NCI-H526 treated with DMSO at 0.1 percent for 48 hours (cell line): ENCODE results near the gene ITGA8.
A peak's percentile ranks its signal among the peaks of the same experiment; 100 is the strongest.

Experiments used
- DNase-seq: peaks from one replicate; lab custom pipeline; 2025; lab: John Stamatoyannopoulos, UW

The ITGA8 gene

GRCh38 chr10:15735763-15736162, 16.0 kb upstream of the ITGA8 start:
- no peak for DNase-seq

DNA sequence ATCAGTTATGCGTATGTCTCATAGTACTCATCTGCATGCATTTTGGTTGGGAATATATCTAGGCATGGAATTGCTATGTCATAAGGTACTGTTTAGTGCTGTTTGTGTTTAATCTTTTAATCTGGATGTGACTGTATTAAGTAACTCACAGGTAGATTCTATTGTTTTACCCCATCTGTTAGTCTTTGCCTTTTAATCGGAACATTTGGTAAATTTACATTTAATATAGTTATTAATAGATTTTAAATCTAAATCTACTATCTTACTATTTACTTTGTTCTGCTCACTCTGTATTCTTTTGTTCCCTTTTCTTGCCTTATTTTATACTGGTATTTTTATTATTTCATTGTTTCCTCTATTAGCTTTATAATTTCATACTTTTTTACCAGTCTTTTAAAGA, 10.6 kb upstream of the ITGA8 start:
- no peak for DNase-seq

- DNase-seq, result no peak
Observed at GRCh38 chr10:15729890-15730289, 10.2 kb upstream of the ITGA8 start.

- no peak for DNase-seq
Observed at GRCh38 chr10:15726042-15726441, 6.3 kb upstream of the ITGA8 start.

DNA sequence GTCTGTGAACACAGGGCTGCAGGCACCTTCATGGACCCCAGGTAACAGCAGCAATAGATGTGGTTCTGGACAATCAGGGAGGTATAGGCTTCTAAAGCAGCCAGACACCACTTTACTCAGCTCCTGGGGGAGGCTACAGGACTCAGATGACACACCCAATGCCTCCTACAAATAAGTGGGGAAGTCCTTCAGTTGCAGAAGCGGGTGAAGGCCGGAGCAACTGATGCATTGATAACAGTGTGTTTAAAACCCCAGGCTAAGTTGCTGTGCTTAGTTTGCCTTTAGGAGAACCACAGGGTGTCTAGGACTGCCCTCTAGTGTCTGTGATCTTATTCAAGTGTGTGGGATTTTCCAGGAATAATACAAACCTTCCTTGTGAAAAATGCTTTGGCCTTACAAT, 5.9 kb upstream of the ITGA8 start:
- peak; percentile 7 for DNase-seq

- no peak for DNase-seq
Observed at GRCh38 chr10:15724683-15725082, 5.0 kb upstream of the ITGA8 start.

DNA sequence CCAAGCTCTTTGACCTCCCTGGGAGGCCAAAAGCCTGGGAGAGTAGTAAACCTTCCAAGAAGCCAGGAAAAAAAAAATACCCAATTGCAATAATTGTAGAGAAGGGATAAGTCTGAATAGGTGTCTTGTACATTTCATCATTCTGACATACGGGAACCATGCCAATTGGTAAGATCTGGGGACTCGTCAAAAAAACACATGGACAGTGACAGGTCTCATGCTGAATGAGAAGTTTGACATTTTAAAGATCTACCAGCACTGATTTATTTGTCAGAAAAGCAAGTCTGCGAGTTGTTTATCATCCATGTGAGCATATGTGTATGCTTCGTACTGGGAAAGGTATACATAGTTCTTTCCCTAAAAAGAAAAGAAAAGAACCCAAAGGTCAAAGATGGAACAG, 4.1 kb upstream of the ITGA8 start:
- no peak for DNase-seq

DNA sequence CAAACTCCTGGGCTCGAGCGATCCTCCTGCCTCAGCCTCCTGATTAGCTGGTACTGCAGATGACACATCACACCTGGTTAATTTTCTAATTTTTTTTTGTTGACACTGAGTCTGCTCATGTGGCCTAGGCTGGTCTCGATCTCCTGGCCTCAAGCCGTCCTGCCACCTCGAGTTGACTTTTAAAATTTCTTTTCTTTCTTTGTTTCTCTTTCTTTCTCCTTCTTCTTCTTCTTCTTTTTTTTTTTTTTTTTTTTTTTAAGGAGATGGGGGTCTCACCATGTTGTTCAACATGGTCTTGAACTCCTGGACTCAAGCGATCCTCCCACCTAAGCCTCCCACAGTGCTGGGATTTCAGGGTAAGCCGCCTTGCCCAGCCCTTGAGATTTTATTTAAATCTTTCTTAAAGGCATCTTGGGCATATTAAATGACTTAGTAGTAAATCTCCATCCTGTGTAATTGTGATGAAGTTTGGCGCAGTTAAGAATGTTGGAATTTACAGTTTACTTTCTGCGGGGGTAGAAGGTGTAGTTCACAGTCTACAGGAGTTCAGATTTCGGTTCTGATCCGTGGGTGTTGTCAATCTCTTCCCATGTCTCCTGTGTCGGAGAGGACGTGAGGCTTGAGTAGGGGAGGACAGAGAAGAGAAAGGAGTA, 1.0 kb upstream of the ITGA8 start:
- DNase-seq, result no peak

- DNase-seq, result no peak
Observed at GRCh38 chr10:15719049-15719898, 448 bp downstream of the ITGA8 start.

GRCh38 chr10:15718694-15719048, 1.1 kb downstream of the ITGA8 start:
- no peak for DNase-seq

- no peak for DNase-seq
Observed at GRCh38 chr10:15715619-15716227, 4.0 kb downstream of the ITGA8 start.

DNA sequence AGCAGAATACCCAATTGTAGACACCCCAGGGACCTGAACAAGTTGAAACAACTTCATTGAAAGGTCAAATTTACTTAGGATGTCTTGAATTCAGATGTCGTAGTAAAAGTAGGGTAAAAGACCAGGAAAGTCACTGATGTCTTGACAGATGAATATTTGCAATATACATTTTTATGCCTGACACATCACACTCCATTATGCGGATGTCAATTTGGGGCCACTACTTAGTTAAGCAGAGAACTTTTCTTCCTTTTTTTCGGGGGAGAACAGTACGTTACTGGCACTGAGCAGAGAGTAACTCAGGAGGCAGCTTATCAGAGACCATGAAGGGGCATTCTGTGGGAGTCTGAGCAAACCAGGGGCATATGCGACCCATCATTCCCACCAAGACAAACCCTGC, 4.9 kb downstream of the ITGA8 start:
- DNase-seq, result no peak

- no peak for DNase-seq
Observed at GRCh38 chr10:15712883-15713282, 6.8 kb downstream of the ITGA8 start.

- no peak for DNase-seq
Observed at GRCh38 chr10:15710455-15710854, 9.3 kb downstream of the ITGA8 start.

GRCh38 chr10:15705298-15705697, 14.4 kb downstream of the ITGA8 start:
- no peak for DNase-seq

DNA sequence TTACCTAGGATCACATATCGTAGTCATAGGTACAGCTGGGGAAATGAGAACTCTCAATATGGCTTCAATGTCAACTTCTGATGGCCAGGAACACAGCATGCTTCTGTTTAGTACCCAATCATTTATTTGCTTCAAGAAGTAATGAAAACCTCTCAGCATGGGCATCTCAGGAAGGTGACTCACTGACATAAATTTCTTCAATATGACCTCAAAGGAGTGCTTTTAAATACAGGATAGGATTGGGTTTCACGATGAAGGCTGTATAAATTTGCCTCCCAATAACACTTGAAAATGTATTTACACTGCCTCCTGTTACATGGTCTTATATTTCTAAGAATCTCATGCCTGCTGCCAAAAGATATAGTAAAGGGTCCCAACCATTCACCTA, 15.1 kb downstream of the ITGA8 start:
- no peak for DNase-seq

GRCh38 chr10:15703944-15704580, 15.7 kb downstream of the ITGA8 start:
- DNase-seq, result no peak

GRCh38 chr10:15703151-15703880, 16.4 kb downstream of the ITGA8 start:
- no peak for DNase-seq

GRCh38 chr10:15700078-15700674, 19.5 kb downstream of the ITGA8 start:
- no peak for DNase-seq

GRCh38 chr10:15695852-15696251, 23.9 kb downstream of the ITGA8 start:
- no peak for DNase-seq

DNA sequence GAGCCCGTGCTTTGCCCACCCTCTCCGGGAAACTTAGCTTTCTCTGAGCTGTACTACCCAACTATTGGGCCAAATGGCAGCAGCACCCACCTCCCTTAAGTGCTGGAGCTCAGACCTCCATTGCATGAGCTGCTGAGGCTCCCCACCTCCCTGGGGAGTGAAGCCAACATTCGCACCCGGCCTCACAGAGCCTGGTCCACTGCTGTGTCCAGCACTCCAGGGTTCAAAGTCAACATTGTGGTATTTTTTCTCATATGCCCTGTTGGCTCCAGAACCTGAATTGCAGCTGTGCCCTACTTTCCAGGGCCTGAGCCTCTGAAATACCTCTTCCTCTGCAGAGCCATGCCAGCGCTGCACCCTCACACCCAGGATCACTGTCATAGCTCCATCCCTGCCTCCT, 29.7 kb downstream of the ITGA8 start:
- no peak for DNase-seq

GRCh38 chr10:15684768-15685167, 35.0 kb downstream of the ITGA8 start:
- DNase-seq, result no peak
